ENCODE results near the gene CHN1. TPM values are rescaled to one million over a fixed set of nuclear protein-coding genes. Genes with fewer than 3 reads are reported as not detected.

Gene CHN1
- total RNA-seq, 4 donors from 2014 or later: 5.8 to 24.7 (median 9.3) TPM

DNA sequence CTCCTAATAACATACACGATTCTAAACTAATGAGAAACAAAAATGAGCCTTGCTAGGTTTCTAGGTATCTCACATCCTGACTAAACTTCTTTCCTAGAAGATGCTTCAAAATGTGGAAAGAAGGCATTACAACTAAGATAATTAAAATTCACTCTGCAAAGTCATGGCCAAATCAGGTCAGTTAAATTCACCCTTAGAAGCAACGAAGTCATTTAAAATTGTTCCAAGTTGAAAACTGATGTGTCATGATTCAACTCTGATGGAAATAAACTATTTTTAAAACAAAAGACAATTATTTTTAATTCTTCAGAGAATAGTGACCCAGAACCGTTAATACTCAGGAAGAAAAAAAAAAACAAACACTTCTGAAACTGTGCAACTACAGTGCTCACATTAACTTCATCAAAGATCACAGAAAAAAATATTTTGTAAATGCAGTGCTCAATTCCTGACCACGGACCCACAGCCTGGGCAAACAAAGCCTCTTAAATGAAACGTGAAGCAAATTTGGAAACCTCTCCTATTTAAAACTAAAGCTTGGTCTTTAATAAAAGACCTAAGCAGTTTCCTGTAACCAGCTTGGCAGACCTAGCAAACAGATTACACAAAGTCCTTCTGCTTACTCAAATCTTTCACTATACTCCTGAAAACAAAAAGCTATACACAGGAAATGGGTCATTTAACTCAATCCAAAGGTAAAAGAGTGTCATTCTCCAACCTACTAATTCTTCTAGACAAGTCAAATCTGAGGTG lies 39.0 kb downstream of the CHN1 start:
- TF ChIP-seq, protein P1, sequence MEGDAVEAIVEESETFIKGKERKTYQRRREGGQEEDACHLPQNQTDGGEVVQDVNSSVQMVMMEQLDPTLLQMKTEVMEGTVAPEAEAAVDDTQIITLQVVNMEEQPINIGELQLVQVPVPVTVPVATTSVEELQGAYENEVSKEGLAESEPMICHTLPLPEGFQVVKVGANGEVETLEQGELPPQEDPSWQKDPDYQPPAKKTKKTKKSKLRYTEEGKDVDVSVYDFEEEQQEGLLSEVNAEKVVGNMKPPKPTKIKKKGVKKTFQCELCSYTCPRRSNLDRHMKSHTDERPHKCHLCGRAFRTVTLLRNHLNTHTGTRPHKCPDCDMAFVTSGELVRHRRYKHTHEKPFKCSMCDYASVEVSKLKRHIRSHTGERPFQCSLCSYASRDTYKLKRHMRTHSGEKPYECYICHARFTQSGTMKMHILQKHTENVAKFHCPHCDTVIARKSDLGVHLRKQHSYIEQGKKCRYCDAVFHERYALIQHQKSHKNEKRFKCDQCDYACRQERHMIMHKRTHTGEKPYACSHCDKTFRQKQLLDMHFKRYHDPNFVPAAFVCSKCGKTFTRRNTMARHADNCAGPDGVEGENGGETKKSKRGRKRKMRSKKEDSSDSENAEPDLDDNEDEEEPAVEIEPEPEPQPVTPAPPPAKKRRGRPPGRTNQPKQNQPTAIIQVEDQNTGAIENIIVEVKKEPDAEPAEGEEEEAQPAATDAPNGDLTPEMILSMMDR (IDR thresholded peaks at IDR 0.05; ENCODE audit: low read depth): no peak

DNA sequence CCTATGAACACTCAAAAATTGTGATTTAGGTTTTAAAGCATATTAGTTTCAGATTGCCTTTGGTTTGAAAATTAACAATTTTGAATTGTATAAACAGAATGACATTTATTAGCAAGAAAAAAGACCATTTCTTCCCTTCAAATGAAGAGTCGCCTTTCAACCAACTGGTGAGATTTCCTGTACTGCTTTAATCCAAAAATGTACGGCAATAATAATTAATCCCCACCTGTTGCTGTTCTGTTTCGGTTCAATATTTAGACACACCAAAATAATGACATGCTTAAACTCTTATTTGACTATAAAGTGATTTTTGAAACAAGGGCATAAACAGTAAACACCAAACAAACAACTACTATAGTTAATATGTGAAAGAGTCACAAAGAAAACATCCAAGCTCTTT lies 39.6 kb downstream of the CHN1 start:
- TF ChIP-seq, protein P1 (IDR thresholded peaks at IDR 0.05; ENCODE audit: low read depth): no peak

DNA sequence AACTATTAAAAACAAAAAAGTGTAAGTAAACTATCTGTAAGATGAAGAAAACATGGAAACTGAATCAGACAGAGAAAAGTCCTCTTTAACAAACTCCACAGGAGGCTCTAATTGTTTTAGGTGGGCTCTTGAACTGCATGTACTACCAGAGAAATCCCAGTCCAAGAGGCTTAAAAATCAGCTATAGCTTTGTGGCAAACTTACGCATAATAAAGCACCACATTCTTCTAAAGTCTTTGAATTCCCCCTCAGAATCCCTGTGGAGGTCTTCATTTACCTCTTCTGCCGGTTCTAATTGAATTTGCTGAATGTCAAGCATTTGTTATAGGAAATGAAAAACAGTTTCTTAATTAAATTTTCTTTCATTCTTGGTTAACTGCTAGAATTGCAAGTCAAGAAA lies 40.8 kb downstream of the CHN1 start:
- TF ChIP-seq, protein P1 (IDR thresholded peaks at IDR 0.05; ENCODE audit: low read depth): no peak

DNA sequence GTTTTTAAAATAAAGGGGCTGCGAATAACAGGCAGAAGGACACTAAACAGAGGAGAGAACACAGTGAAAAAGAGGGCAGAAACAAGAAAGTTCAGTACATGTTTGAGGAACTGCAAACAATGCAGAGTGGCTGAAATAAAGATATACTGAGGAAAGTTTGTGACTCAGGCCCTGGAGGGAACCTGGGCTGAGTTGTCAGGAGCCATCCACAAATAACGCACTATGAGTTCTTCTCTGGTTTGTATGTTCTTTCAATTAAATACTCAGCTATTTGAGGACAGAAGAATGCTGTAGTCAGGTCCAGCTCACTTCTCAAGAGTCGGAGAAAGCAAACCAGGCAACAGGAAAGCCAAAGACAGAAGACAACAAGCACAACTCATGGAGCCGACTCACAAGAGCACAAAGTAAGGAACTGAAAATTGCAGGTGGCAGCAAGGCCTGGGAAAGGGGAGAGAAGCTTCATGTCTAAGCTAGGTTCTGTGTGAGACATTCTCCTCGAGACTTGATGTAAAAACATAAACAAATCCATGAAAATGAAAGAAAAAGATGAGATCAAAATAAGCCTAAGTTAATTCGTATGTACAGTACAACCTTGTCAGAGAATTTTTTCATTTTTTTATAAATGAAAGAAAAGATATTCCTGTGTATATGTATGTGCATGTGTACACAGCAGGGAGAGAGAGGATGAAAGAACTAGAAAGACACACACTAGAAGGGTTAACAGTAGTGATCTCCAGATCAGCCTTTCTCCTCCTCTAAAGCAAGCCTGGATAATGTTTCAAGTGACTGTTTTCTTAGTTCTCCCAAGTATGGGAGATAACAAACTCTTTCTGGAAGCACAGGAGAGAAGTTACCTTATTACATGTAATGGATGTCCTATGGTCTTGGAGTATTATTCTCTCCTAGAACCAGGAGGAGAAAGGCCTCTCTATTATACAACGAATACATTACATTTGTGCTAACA lies 41.5 kb downstream of the CHN1 start:
- TF ChIP-seq, protein P1 (IDR thresholded peaks at IDR 0.05; ENCODE audit: low read depth): no peak

DNA sequence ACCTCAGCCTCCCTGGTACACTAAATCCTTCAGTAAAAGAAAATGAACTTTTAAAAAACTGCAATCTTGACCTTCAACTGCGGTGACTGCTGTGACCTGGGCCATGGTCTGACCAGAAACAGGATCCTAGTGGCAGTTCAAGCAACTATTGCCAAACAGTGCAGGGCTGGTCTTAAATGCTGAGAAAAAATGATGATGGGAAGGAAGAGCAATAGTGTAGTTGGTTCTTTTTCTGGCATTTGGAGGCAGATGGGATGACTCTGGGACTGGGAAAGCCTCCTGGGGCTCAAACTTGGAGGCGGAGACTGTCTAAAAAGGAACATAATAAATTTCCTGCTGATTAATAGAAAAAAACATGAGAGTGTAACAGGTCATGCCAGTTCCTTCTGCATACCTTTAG lies 45.4 kb downstream of the CHN1 start:
- TF ChIP-seq, protein P1 (IDR thresholded peaks at IDR 0.05; ENCODE audit: low read depth): no peak

DNA sequence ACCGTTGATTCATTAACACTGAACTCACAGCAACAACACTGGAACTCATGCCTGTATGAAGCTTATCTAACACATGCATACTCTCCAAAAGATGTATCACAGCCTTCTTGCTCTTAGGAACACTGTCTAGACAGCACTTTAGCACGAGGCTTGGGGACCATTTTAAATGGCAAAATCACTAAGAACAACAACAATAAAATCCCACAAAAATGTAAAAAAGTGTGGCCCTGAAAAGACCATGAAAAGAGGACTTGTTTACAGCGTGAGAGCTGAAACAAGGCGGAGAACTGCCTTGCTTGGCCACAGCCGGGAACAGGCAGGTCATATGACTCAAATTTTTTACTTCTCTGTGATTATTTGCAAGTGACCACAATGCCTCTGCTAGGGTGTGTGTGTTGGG lies 48.1 kb downstream of the CHN1 start:
- TF ChIP-seq, protein P1 (IDR thresholded peaks at IDR 0.05; ENCODE audit: low read depth): no peak

DNA sequence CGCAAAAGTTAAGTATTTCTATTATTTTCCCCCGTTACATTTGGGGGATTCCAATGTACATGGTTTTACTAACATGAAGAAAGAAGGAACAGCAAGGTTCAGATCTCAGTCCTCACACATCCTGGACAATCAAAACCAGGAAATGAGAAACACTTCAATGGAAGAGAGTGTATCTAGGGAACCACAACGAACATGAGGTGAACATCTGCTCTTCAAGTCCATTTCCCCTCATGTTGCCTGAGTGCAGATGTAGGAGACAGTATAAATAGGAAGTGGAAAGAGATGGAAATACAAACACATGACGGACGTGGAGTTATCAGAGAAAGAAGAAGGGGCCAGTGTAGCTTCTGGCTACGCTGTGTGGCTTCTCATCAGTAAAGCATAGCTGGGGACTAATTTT lies 52.6 kb downstream of the CHN1 start:
- TF ChIP-seq, protein P1 (IDR thresholded peaks at IDR 0.05; ENCODE audit: low read depth): no peak

Data from subcutaneous adipose tissue (tissue), 4 donors.